ENCODE measurements around the gene TAF11L13. TPM values are rescaled to one million over a fixed set of nuclear protein-coding genes. Genes with fewer than 3 reads are reported as not detected.

The TAF11L13 gene
- total and polyA plus RNA-seq, 2 of the 13 experiments (the other 11 are each of a cell fraction or from before 2014, with no cell fraction given) = not detected

GRCh38 chr5:17619354-17619753 is 12.5 kb upstream of the TAF11L13 start:
- CTCF ChIA-PET (ENCODE audit: low intra/inter-chr PET ratio, low total read pairs) = no interaction called here

DNA sequence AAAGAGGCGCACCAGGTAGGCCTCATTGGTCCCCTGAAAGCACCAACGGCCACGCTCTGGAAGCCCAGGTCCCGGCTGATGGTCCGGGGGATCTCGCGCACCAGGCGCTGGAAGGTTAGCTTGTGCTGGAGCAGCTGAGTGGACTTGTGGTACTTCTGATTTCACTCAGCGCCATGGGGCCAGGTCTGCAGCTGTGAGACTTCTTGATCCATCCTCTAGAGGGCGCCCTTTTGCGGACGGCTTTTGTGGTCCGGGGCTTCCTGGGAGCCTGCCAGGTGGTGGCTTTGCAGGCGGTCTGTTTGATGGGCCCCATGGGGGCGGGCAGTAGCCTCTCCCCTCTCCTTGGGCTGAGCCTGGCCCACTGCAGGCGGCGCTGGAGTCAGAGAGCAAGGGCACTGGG is 11.3 kb upstream of the TAF11L13 start:
- CTCF ChIA-PET (ENCODE audit: low intra/inter-chr PET ratio, low total read pairs) = no interaction called here
- H3K4me3 ChIP-seq (replicated peaks in 1 of 3; ENCODE audit: insufficient read depth in 1 of 3, low read depth in 2 of 3, low read length in 3 of 3) = no peak overlapping the region
- DNase-seq (ENCODE audit: low spot score) = no peak
- H3K9me3 ChIP-seq (ENCODE audit: low read length) = no peaks in the 10 kb centered on the region
- H3K79me2 ChIP-seq (ENCODE audit: insufficient read depth, low read length) = no peaks in the 10 kb centered on the region
- in situ Hi-C loops (cut with HindIII; ENCODE audit: extremely low pct_ligation_motif_present, low pct_unique_long_range_greater_than_20kb) (no loop called here), intact Hi-C loops (cut with micrococcal nuclease; ENCODE audit: unreplicated experiment) (no loop called here)
- H3K9ac ChIP-seq (ENCODE audit: insufficient read depth, low read depth, low read length) = no peak overlapping the region
- POLR2A ChIA-PET = no interaction called here
- H2AFZ ChIP-seq (ENCODE audit: low read length) = no peak overlapping the region
- H3K4me2 ChIP-seq (ENCODE audit: low read depth, low read length) = no peak overlapping the region
- no peaks in the 10 kb centered on the region for H4K20me1 ChIP-seq (ENCODE audit: insufficient read depth, low read length)
- no peaks in the 10 kb centered on the region for H3K4me1 ChIP-seq (ENCODE audit: insufficient read depth, low read length)
- FAIRE-seq = no peak
- BruUV-seq (replicated peaks) = no TSS peak
- no peak overlapping the region for H3K27ac ChIP-seq (ENCODE audit: extremely low read length, insufficient read depth, low read length)
- no peak for ATAC-seq
- no peaks in the 10 kb centered on the region for H3K36me3 ChIP-seq (replicated peaks in 1 of 2; ENCODE audit: control insufficient read depth in 1 of 2, insufficient read depth in 2 of 2, low read length in 2 of 2)
- TF ChIP-seq, protein P1, sequence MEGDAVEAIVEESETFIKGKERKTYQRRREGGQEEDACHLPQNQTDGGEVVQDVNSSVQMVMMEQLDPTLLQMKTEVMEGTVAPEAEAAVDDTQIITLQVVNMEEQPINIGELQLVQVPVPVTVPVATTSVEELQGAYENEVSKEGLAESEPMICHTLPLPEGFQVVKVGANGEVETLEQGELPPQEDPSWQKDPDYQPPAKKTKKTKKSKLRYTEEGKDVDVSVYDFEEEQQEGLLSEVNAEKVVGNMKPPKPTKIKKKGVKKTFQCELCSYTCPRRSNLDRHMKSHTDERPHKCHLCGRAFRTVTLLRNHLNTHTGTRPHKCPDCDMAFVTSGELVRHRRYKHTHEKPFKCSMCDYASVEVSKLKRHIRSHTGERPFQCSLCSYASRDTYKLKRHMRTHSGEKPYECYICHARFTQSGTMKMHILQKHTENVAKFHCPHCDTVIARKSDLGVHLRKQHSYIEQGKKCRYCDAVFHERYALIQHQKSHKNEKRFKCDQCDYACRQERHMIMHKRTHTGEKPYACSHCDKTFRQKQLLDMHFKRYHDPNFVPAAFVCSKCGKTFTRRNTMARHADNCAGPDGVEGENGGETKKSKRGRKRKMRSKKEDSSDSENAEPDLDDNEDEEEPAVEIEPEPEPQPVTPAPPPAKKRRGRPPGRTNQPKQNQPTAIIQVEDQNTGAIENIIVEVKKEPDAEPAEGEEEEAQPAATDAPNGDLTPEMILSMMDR (CRISPR knock-in tag; IDR thresholded peaks at IDR 0.05) = 0 out of 2 replicates have a peak, but pooled peaks have one; percentile 17
- TF ChIP-seq ZNF121 (CRISPR knock-in tag; IDR thresholded peaks at IDR 0.05) = no peak
- 39% methylated on average over 5 of the region's 17 CpGs for WGBS (ENCODE audit: low lambda C conversion rate)
- no peaks in the 10 kb centered on the region for H3K27me3 ChIP-seq (ENCODE audit: control insufficient read depth in 1 of 2, insufficient read depth in 2 of 2, low read length in 2 of 2)

More at GRCh38 chr5:17619354-17619753, 12.5 kb upstream of the TAF11L13 start:
- no peaks in the 10 kb centered on the region for H3K79me2 ChIP-seq (ENCODE audit: insufficient read depth, low read length)
- BruUV-seq (replicated peaks) = no TSS peak
- no peak overlapping the region for H3K4me3 ChIP-seq (replicated peaks in 1 of 3; ENCODE audit: insufficient read depth in 1 of 3, low read depth in 2 of 3, low read length in 3 of 3)
- intact Hi-C loops (cut with micrococcal nuclease; ENCODE audit: unreplicated experiment) (no loop called here), in situ Hi-C loops (cut with HindIII; ENCODE audit: extremely low pct_ligation_motif_present, low pct_unique_long_range_greater_than_20kb) (no loop called here)
- H3K9ac ChIP-seq (ENCODE audit: insufficient read depth, low read depth, low read length) = no peak overlapping the region
- no peak for TF ChIP-seq ZNF10 (CRISPR knock-in tag; IDR thresholded peaks at IDR 0.05; ENCODE audit: borderline replicate concordance, low read depth)
- no peak overlapping the region for H3K27ac ChIP-seq (ENCODE audit: extremely low read length, insufficient read depth, low read length)
- 19% methylated on average over 3 of the region's 3 CpGs for WGBS (ENCODE audit: low lambda C conversion rate)
- no peaks in the 10 kb centered on the region for H3K27me3 ChIP-seq (ENCODE audit: control insufficient read depth in 1 of 2, insufficient read depth in 2 of 2, low read length in 2 of 2)
- no peak overlapping the region for H2AFZ ChIP-seq (ENCODE audit: low read length)
- H3K4me1 ChIP-seq (ENCODE audit: insufficient read depth, low read length) = no peaks in the 10 kb centered on the region
- H4K20me1 ChIP-seq (ENCODE audit: insufficient read depth, low read length) = no peaks in the 10 kb centered on the region
- no peak for DNase-seq (ENCODE audit: low spot score)
- ATAC-seq = no peak
- no peaks in the 10 kb centered on the region for H3K9me3 ChIP-seq (ENCODE audit: low read length)
- no peak overlapping the region for H3K4me2 ChIP-seq (ENCODE audit: low read depth, low read length)
- no peaks in the 10 kb centered on the region for H3K36me3 ChIP-seq (replicated peaks in 1 of 2; ENCODE audit: control insufficient read depth in 1 of 2, insufficient read depth in 2 of 2, low read length in 2 of 2)
- POLR2A ChIA-PET = no interaction called here
- no peak for FAIRE-seq

Data from HepG2 (cell line).